Caco-2 (cell line): Measurements from ENCODE around the gene BAZ2A. TPM values are rescaled to one million over a fixed set of nuclear protein-coding genes. Genes with fewer than 3 reads are reported as not detected.

Source experiments
- BruUV-seq: library from RNA; stranded (reverse); fragments of 400-500 nt; replicated peaks from 2 replicates; lab custom pipeline; 2021; lab: Mats Ljungman, UMichigan
- CTCF ChIA-PET: fragments of 300-600 bp; sonication (Branson Sonifier 250); formaldehyde crosslinking; loops from one replicate; lab custom pipeline; 2022; ENCODE audit warnings: antibody characterized with exemption; lab: Charles Lee
- POLR2A ChIA-PET: fragments of 300-600 bp; sonication (Branson Sonifier 250); formaldehyde crosslinking; loops from one replicate; lab custom pipeline; 2022; ENCODE audit warnings: antibody characterized with exemption; lab: Charles Lee
- DNase-seq, 2 experiments: peaks; one replicate each; pipeline versions ENCODE4 v3.0.0 to v3.0.0-alpha.2; 2020 to 2022
- H3K27me3 ChIP-seq: replicated peaks from 2 replicates; pipeline ENCODE4 v1.6.0; 2011; ENCODE audit warnings: low read length; ENCODE audit not compliant: control insufficient read depth, insufficient read depth
- H3K36me3 ChIP-seq: 2 replicates; pipeline ENCODE4 v1.5.1; 2011; ENCODE audit warnings: low read length; ENCODE audit not compliant: control insufficient read depth, insufficient read depth
- H3K4me1 ChIP-seq: fragments of 250-450 bp; sonication (Bioruptor Pico); 2 replicates; pipeline ENCODE4 v1.5.1; 2020; ENCODE audit warnings: mild to moderate bottlenecking
- H3K4me3 ChIP-seq: 2 replicates; pipeline ENCODE4 v1.5.1; 2011; ENCODE audit warnings: low read depth, mild to moderate bottlenecking, control low read depth, low read length
- H3K9me3 ChIP-seq: fragments of 250-450 bp; sonication (Bioruptor Pico); 2 replicates; pipeline ENCODE4 v1.5.1; 2020; ENCODE audit warnings: mild to moderate bottlenecking, moderate library complexity
- H3K27ac Mint-ChIP-seq: one replicate; pipeline ENCODE4 v1.8.0; 2022; ENCODE audit warnings: mixed read lengths; ENCODE audit not compliant: unreplicated experiment
- H3K27me3 Mint-ChIP-seq: one replicate; pipeline ENCODE4 v1.8.0; 2022; ENCODE audit warnings: mixed read lengths; ENCODE audit not compliant: insufficient read depth, unreplicated experiment
- H3K36me3 Mint-ChIP-seq: one replicate; pipeline ENCODE4 v1.8.0; 2022; ENCODE audit warnings: mild to moderate bottlenecking, mixed read lengths; ENCODE audit not compliant: insufficient read depth, unreplicated experiment
- H3K4me1 Mint-ChIP-seq: one replicate; pipeline ENCODE4 v1.8.0; 2022; ENCODE audit warnings: low read depth, mixed read lengths; ENCODE audit not compliant: unreplicated experiment
- H3K4me3 Mint-ChIP-seq: one replicate; pipeline ENCODE4 v1.8.0; 2022; ENCODE audit warnings: mild to moderate bottlenecking, moderate library complexity, mixed read lengths; ENCODE audit not compliant: unreplicated experiment
- H3K9me3 Mint-ChIP-seq: one replicate; pipeline ENCODE4 v1.8.0; 2022; ENCODE audit warnings: mixed read lengths; ENCODE audit not compliant: unreplicated experiment
- intact Hi-C: fragments of 100-400 bp; cut with micrococcal nuclease; formaldehyde crosslinking; loops from one replicate; pipeline ENCODE4 v1.10.0; 2022; ENCODE audit not compliant: unreplicated experiment
- total RNA-seq: library from RNA; stranded (reverse); gene quantifications from 2 replicates; pipeline ENCODE4 v1.2.3, GENCODE V29; 2022
- TF ChIP-seq, protein P1 (sequence below), 2 experiments: fragments of 200-600 bp in 1 of 2; IDR thresholded peaks; 1 replicate in 1 of 2; 2 replicates in 1 of 2; pipeline versions ENCODE4 v1.5.1 to v1.8.0; 2011 to 2022; ENCODE audit warnings: antibody characterized with exemption in 1 of 2, control low read depth in 1 of 2, inconsistent platforms in 1 of 2, low read depth in 1 of 2, low read length in 1 of 2, mild to moderate bottlenecking in 1 of 2, moderate library complexity in 1 of 2; ENCODE audit not compliant: insufficient read depth in 1 of 2, severe bottlenecking in 1 of 2, unreplicated experiment in 1 of 2

The BAZ2A gene
- total RNA-seq, 1 experiment from 2014 or later: 104 TPM

DNA sequence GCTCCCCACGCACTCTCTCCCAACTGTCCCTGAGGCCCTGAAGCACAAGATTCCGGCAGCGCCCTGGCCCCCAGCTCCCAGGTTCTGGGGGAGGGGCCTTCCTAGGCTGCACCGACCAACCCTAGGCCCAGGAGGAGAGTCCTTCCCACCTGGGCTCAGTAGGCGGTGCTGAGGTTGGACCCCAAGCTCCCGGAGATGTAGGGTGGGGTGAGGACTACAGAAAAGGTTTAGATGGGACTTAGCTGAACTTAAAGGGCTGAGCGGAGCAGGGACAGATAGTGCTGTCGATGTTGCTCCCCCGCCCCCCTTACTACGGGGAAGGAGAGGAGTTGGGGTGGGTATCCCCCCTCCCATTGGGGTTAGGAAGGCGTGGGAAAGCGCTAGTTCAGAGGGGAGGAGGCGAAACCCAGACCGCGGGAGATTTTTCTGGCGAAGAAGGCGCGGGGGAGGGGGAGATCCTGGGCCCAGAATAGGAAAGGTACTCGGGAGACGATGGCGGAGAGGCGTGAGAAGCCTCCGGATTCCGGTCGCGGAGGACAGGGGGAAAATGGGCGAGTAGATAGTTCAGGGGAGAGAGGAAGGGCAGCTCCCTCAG, 4.2 kb upstream of the BAZ2A start:
- no peaks in the 10 kb centered on the region for H3K27me3 ChIP-seq
- H3K4me1 Mint-ChIP-seq: peaks cover 6% of the 10 kb centered on the region
- H3K36me3 ChIP-seq: no peaks in the 10 kb centered on the region
- no peaks in the 10 kb centered on the region for H3K9me3 ChIP-seq
- peaks cover 70% of the 10 kb centered on the region for H3K36me3 Mint-ChIP-seq
- no peaks in the 10 kb centered on the region for H3K27me3 Mint-ChIP-seq
- no TSS peak for BruUV-seq
- peak overlapping the region; percentile 98 for H3K4me3 Mint-ChIP-seq
- no peaks in the 10 kb centered on the region for H3K9me3 Mint-ChIP-seq
- peak; percentile 83 to 84 for DNase-seq
- H3K4me3 ChIP-seq: peak overlapping the region; percentile 85
- TF ChIP-seq, protein P1, sequence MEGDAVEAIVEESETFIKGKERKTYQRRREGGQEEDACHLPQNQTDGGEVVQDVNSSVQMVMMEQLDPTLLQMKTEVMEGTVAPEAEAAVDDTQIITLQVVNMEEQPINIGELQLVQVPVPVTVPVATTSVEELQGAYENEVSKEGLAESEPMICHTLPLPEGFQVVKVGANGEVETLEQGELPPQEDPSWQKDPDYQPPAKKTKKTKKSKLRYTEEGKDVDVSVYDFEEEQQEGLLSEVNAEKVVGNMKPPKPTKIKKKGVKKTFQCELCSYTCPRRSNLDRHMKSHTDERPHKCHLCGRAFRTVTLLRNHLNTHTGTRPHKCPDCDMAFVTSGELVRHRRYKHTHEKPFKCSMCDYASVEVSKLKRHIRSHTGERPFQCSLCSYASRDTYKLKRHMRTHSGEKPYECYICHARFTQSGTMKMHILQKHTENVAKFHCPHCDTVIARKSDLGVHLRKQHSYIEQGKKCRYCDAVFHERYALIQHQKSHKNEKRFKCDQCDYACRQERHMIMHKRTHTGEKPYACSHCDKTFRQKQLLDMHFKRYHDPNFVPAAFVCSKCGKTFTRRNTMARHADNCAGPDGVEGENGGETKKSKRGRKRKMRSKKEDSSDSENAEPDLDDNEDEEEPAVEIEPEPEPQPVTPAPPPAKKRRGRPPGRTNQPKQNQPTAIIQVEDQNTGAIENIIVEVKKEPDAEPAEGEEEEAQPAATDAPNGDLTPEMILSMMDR (IDR thresholded peaks at IDR 0.05; ENCODE audit: insufficient read depth in 1 of 2, low read depth in 1 of 2, low read length in 1 of 2, severe bottlenecking in 1 of 2, unreplicated experiment in 1 of 2): no peak
- peaks cover 31% of the 10 kb centered on the region for H3K4me1 ChIP-seq
- intact Hi-C loops: no loop called here
- ChIA-PET POLR2A (interaction anchor here (1.0 to 1.1 kb wide), 3 partner anchors 11 to 113 kb away, joined by 4 to 5 read pairs (median 5); partner anchors contain the start of genes PTGES3 and RBMS2), CTCF (interaction anchor here (0.6 to 1.1 kb wide), 4 partner anchors 30 to 118 kb away, joined by 3 to 4 read pairs (median 3); partner anchors contain the start of gene PRIM1)
- peak overlapping the region; percentile 92 for H3K27ac Mint-ChIP-seq

GRCh38 chr12:56633468-56634241, 3.5 kb upstream of the BAZ2A start:
- Mint-ChIP-seq H3K27me3 (no peaks in the 10 kb centered on the region), H3K4me1 (peaks cover 9% of the 10 kb centered on the region), H3K4me3 (peak overlapping the region; percentile 98), H3K27ac (peak overlapping the region; percentile 92), H3K36me3 (peaks cover 67% of the 10 kb centered on the region), H3K9me3 (no peaks in the 10 kb centered on the region)
- Histone ChIP-seq H3K9me3 (no peaks in the 10 kb centered on the region), H3K4me1 (peaks cover 31% of the 10 kb centered on the region), H3K4me3 (peak overlapping the region; percentile 85), H3K36me3 (no peaks in the 10 kb centered on the region), H3K27me3 (no peaks in the 10 kb centered on the region)
- ChIA-PET POLR2A (interaction anchor here (0.6 to 1.1 kb wide), 4 partner anchors 12 to 112 kb away, joined by 3 to 5 read pairs (median 4); partner anchors contain the start of genes PTGES3 and RBMS2), CTCF (interaction anchor here (0.6 to 1.1 kb wide), 4 partner anchors 29 to 118 kb away, joined by 3 to 4 read pairs (median 3); partner anchors contain the start of gene PRIM1)
- TF ChIP-seq, protein P1 (IDR thresholded peaks at IDR 0.05; ENCODE audit: insufficient read depth in 1 of 2, low read depth in 1 of 2, low read length in 1 of 2, severe bottlenecking in 1 of 2, unreplicated experiment in 1 of 2): no peak
- BruUV-seq: TSS peak; percentile 10
- intact Hi-C loops: no loop called here
- no peak for DNase-seq

DNA sequence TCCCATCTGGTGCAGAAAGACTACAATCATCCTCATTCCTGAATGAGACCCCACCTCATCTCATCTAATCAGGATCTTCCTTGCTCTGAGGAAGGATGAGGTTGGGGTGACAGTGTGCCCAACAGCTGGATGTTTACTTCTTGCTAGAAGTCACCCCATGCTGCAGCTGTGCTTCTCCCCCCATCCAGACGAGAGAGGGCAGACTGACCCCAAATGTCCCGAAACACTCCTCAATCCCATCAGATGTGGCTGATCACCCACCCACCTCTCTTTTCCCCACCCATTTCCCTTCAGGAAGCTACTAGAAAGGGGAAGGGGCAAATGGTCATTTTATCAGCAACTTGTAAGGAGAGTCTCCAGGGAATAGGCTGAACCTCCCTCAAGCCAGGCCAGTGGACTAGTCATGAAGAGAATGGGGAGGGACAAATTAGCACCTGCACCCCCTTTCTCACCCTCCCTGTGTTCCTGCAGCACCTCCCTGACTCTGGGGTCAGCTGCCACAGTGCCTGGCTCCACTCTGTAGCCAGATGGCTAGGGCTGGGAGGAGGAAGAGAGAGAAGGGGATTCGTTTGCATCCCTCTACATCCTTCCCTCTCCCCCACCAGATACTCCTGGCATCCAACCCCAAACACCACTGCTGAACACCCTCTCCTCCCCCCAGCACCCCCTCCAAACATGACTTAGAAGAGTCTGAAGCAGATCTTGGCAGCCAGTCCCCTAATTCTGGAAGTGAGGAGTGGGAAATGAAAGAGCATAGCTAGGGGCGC, 2.8 kb upstream of the BAZ2A start:
- no TSS peak for BruUV-seq

More for the DNA sequence above, 2.8 kb upstream of the BAZ2A start:
- no peaks in the 10 kb centered on the region for H3K27me3 Mint-ChIP-seq
- peak overlapping the region; percentile 98 for H3K4me3 Mint-ChIP-seq
- H3K9me3 Mint-ChIP-seq: no peaks in the 10 kb centered on the region
- H3K4me1 Mint-ChIP-seq: peaks cover 16% of the 10 kb centered on the region
- POLR2A ChIA-PET: interaction anchor here (0.6 to 1.1 kb wide), 2 partner anchors 21 to 55 kb away, joined by 3 to 5 read pairs; partner anchors contain the start of gene PTGES3
- Histone ChIP-seq H3K36me3 (no peaks in the 10 kb centered on the region), H3K27me3 (no peaks in the 10 kb centered on the region), H3K4me3 (no peak overlapping the region), H3K9me3 (no peaks in the 10 kb centered on the region), H3K4me1 (peaks cover 31% of the 10 kb centered on the region)
- DNase-seq: no peak
- intact Hi-C loops: no loop called here
- CTCF ChIA-PET: no interaction called here
- H3K27ac Mint-ChIP-seq: peak overlapping the region; percentile 92
- TF ChIP-seq, protein P1 (IDR thresholded peaks at IDR 0.05; ENCODE audit: insufficient read depth in 1 of 2, low read depth in 1 of 2, low read length in 1 of 2, severe bottlenecking in 1 of 2, unreplicated experiment in 1 of 2): no peak
- peaks cover 67% of the 10 kb centered on the region for H3K36me3 Mint-ChIP-seq
